Mesenteric fat pad (tissue), 1 donor: Measurements from ENCODE around the gene SFXN2. TPM values are rescaled to one million over a fixed set of nuclear protein-coding genes. Genes with fewer than 3 reads are reported as not detected.
A peak's percentile ranks its signal among the peaks of the same experiment; 100 is the strongest.
"Not testable (repeated sequence)": the region's sequence is repeated elsewhere in the genome, so short reads cannot be mapped to it uniquely, and the experiment has no call there.

ENCODE experiments used
- DNase-seq: peaks from one replicate; pipeline ENCODE4 v3.0.0-alpha.2; 2020; ENCODE audit warnings: low spot score
- total RNA-seq: library from RNA; stranded (reverse); fragmentation: NEBNext Ultra II Directional; extraction: Animal tissue kit (Norgen Biotek cat#: 25700); gene quantifications from one replicate; pipeline ENCODE4 v1.2.1, GENCODE V29; 2021
- donor health status: DM: yes; HTN: yes; CAD: no.

SFXN2 gene
- total RNA-seq, 1 donor from 2014 or later = 7.2 TPM

GRCh38 chr10:102752266-102752930 is 38.0 kb downstream of the SFXN2 start:
- DNase-seq = no peak

GRCh38 chr10:102752934-102753664 is 38.7 kb downstream of the SFXN2 start:
- no peak for DNase-seq

- no peak for DNase-seq
Observed at GRCh38 chr10:102753718-102754117, 39.3 kb downstream of the SFXN2 start.

- no peak for DNase-seq
Observed at GRCh38 chr10:102757323-102757722, 42.9 kb downstream of the SFXN2 start.

GRCh38 chr10:102758240-102758932 is 44.0 kb downstream of the SFXN2 start:
- no peak for DNase-seq

- DNase-seq = not testable (repeated sequence)
Observed at GRCh38 chr10:102758933-102759262, 44.5 kb downstream of the SFXN2 start.

- no peak for DNase-seq
Observed at GRCh38 chr10:102759497-102760210, 45.2 kb downstream of the SFXN2 start.

GRCh38 chr10:102761981-102762380 is 47.5 kb downstream of the SFXN2 start:
- no peak for DNase-seq

GRCh38 chr10:102762401-102763015 is 48.1 kb downstream of the SFXN2 start:
- no peak for DNase-seq

GRCh38 chr10:102763037-102763607 is 48.7 kb downstream of the SFXN2 start:
- DNase-seq = no peak

GRCh38 chr10:102764470-102765161 is 50.2 kb downstream of the SFXN2 start:
- DNase-seq = no peak

- no peak for DNase-seq
Observed at GRCh38 chr10:102765336-102765735, 50.9 kb downstream of the SFXN2 start.

- no peak for DNase-seq
Observed at GRCh38 chr10:102767428-102768160, 53.2 kb downstream of the SFXN2 start.

GRCh38 chr10:102769375-102770107 is 55.1 kb downstream of the SFXN2 start:
- no peak for DNase-seq

- no peak for DNase-seq
Observed at GRCh38 chr10:102770108-102770482, 55.7 kb downstream of the SFXN2 start.

GRCh38 chr10:102770792-102771191 is 56.4 kb downstream of the SFXN2 start:
- no peak for DNase-seq

GRCh38 chr10:102773320-102773719 is 58.9 kb downstream of the SFXN2 start:
- DNase-seq = no peak

GRCh38 chr10:102773986-102774385 is 59.5 kb downstream of the SFXN2 start:
- peak; percentile 87 for DNase-seq
